Psoas muscle (tissue), 8 donors: ENCODE data around the gene NCOR1. TPM values are rescaled to one million over a fixed set of nuclear protein-coding genes. Genes with fewer than 3 reads are reported as not detected.
"Not testable (repeated sequence)": the region's sequence is repeated elsewhere in the genome, so short reads cannot be mapped to it uniquely, and the experiment has no call there.

Experiments
- ATAC-seq, 4 donors: fragments of 200-7000 bp; cut with Tn5 transposase; one replicate each; pipeline ENCODE4 v1.9.1; 2020; ENCODE audit warnings: moderate library complexity in 3 of 4, mild to moderate bottlenecking in 2 of 4
- DNase-seq, 2 donors: peaks; one replicate each; pipeline ENCODE4 v3.0.0-alpha.2; 2020
- H3K27ac ChIP-seq: fragments of 200-600 bp; one replicate; pipeline ENCODE4 v1.8.0; 2022
- H3K27me3 ChIP-seq, 3 donors: fragments of 200-600 bp in 1 of 3; one replicate each; pipeline versions ENCODE4 v1.6.1 to v1.8.0; 2013 to 2022; ENCODE audit warnings: low read length in 2 of 3, mild to moderate bottlenecking in 2 of 3, moderate library complexity in 1 of 3; ENCODE audit not compliant: insufficient read depth in 3 of 3
- H3K36me3 ChIP-seq, 2 donors: fragments of 200-600 bp in 1 of 2; one replicate each; pipeline versions ENCODE4 v1.6.1 to v1.8.0; 2013 to 2022; ENCODE audit warnings: low read depth in 1 of 2, mild to moderate bottlenecking in 1 of 2, moderate library complexity in 1 of 2; ENCODE audit not compliant: insufficient read depth in 1 of 2
- H3K4me1 ChIP-seq: fragments of 200-600 bp; one replicate; pipeline ENCODE4 v1.8.0; 2022
- H3K4me3 ChIP-seq: fragments of 200-600 bp; one replicate; pipeline ENCODE4 v1.8.0; 2022; ENCODE audit warnings: mild to moderate bottlenecking
- H3K9me3 ChIP-seq: fragments of 200-600 bp; one replicate; pipeline ENCODE4 v1.8.0; 2022
- WGBS, 3 donors: extraction: QIAGEN DNeasy Blood & Tissue Kit; methylation state at CpG; one replicate each; pipeline versions ENCODE4 v1.1.6 to v1.1.7; 2013; 5-methylcytosine and 5-hydroxymethylcytosine counted together
- intact Hi-C, 2 donors: fragments of 100-400 bp; cut with DNase I; formaldehyde crosslinking; loops; one replicate each; pipeline versions ENCODE4 v1.11.0 to v1.14.2; 2022
- polyA plus RNA-seq, 3 donors: library from polyadenylated mRNA; stranded (reverse); fragments of 200-250 nt; gene quantifications; one replicate each; pipeline ENCODE4 v1.2.3, GENCODE V29; 2013
- total RNA-seq, 4 donors: library from RNA; stranded (reverse); fragmentation: NEBNext Ultra II Directional in 2 of 4; extraction: Animal tissue kit (Norgen Biotek cat#: 25700) in 2 of 4; gene quantifications; one replicate each; pipeline versions ENCODE4 v1.2.1 to v1.2.4, GENCODE V29; 2021 to 2023
- TF ChIP-seq, protein P1 (sequence below): fragments of 200-600 bp; IDR thresholded peaks from one replicate; pipeline ENCODE4 v1.8.0; 2022; ENCODE audit warnings: antibody characterized with exemption
- donor health status: healthy with polysubstance abuse.
- donor health status: DM: no; HTN: no; CAD: no; lungs with moderate emphysema.
- donor health status: Bipolar disorder and iron deficiency.
- donor health status: healthy.
- donor health status: DM: yes; HTN: yes; CAD: no.
- donor health status: DM: no; HTN: no; CAD: no.
- donor health status: DM: no; HTN: no; CAD: no.
- donor health status: DM: yes; HTN: yes; CAD: no.

Gene NCOR1
- total and polyA plus RNA-seq, 7 donors: 22.8 to 102 (median 78.8) TPM

DNA sequence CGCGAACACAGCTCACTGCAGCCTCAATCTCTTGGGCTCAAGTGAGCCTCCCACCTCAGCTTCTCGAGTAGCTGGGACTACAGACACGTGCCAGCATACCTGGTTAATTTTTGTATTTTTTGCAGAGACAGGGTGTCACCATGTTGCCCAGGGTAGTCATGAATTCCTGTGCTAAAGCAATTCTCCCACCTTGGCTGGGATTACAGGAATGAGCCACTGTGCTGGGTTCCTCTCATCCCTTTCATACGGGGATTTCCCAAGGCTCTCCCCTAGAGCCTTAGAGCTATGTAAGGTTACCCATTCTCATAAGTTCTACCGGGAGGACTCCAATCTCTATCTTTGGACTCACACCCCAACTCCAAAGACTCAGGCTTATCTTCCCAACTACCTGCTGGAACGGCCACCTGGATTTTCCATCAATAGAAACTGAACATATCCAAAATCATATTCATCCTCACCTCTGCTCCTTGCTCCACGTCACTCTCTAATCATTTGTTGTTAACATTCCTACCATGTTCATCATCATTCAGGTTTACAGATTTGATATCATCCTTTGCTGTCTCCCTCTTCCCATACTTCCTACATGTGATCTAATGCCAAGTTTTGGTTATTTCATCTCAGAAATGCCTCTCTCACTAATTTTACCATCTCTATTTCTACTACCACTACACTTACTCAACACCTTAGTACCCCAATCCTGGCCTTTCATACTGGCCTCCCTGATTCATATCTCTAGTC lies 92.5 kb downstream of the NCOR1 start:
- WGBS, 3 donors: 92 to 94% (median 94%) methylated on average over 8 of the region's 8 CpGs
- no peaks in the 10 kb centered on the region for H3K27me3 ChIP-seq
- ATAC-seq (peak in 3 of 4 donors; percentile 30 to 52 (median 32)), DNase-seq (no peak)
- H3K4me3 ChIP-seq: no peak overlapping the region
- TF ChIP-seq, protein P1, sequence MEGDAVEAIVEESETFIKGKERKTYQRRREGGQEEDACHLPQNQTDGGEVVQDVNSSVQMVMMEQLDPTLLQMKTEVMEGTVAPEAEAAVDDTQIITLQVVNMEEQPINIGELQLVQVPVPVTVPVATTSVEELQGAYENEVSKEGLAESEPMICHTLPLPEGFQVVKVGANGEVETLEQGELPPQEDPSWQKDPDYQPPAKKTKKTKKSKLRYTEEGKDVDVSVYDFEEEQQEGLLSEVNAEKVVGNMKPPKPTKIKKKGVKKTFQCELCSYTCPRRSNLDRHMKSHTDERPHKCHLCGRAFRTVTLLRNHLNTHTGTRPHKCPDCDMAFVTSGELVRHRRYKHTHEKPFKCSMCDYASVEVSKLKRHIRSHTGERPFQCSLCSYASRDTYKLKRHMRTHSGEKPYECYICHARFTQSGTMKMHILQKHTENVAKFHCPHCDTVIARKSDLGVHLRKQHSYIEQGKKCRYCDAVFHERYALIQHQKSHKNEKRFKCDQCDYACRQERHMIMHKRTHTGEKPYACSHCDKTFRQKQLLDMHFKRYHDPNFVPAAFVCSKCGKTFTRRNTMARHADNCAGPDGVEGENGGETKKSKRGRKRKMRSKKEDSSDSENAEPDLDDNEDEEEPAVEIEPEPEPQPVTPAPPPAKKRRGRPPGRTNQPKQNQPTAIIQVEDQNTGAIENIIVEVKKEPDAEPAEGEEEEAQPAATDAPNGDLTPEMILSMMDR: no peak
- H3K9me3 ChIP-seq: no peaks in the 10 kb centered on the region
- intact Hi-C loops: no loop called here
- peaks cover 6% of the 10 kb centered on the region for H3K4me1 ChIP-seq
- H3K36me3 ChIP-seq: peaks cover 3 to 72% of the 10 kb centered on the region in 2 donors
- H3K27ac ChIP-seq: peak overlapping the region; percentile 63

DNA sequence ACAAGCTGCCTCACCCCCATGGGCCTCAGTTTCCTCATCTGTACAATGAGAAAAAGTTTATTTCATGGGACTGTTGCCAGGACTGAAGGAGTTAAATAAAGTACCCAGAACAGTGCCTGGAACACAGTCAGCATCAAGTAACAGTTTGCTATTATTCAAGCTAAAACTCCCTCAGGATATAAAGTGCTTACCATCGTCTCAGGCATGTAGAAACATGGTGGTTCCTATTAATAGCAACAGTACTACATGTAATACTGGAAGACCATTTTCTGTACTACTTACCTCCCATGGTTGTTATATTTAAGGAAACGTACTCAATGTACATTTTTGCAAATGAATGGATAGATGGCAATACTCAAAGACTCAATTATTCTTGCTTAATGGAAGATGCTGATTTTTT lies 93.4 kb downstream of the NCOR1 start:
- ATAC-seq: peak; percentile 77 to 86 (median 80)
- DNase-seq: no peak
- intact Hi-C loops: no loop called here
- 37 to 49% (median 39%) methylated on average over 2 of the region's 2 CpGs for WGBS, 3 donors
- Histone ChIP-seq H3K9me3 (no peaks in the 10 kb centered on the region), H3K4me3 (no peak overlapping the region), H3K27me3 (no peaks in the 10 kb centered on the region), H3K36me3 (peaks cover 3 to 82% of the 10 kb centered on the region in 2 donors), H3K4me1 (peaks cover 6% of the 10 kb centered on the region), H3K27ac (peak overlapping the region; percentile 63)
- TF ChIP-seq, protein P1: no peak

DNA sequence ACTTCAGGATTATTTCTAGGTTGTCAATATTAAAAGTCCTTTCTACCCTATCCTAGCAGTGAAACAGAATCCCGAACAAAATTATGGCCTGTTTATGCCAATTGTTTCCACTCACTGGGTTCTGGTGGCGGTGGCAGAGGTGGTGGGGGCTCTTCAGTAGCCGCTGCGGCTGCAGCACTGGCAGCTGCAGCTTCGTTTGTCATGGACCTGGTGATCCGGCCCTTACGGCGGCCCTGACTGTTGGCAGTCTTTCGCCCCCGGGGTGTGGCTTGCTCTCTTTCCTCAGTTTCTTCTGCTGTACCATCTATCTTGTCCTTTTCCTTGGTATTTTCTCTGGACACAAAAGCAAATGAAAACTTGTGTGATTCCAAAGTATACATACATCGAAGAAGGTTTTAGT lies 94.4 kb downstream of the NCOR1 start:
- Histone ChIP-seq H3K27me3 (no peaks in the 10 kb centered on the region), H3K36me3 (peaks cover 4 to 82% of the 10 kb centered on the region in 2 donors)

DNA sequence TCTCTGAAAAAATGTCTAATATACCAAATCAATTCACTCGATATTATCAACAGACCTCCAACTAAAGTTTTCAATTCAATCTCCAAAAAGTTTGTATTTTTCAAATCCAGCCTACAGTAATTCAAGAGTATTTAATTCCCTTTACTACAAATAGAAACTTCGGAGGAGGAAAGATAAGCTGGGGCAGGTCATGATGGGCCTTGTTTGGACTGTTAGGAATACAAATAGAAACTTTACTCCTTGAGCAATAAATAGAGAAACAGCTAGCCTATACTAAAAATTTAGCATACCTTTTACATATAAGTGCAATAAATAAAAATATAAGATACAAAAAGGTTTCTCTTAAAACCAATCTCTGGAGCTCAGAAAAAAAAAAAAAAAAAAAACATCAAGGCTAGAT lies 98.2 kb downstream of the NCOR1 start:
- Histone ChIP-seq H3K27me3 (no peaks in the 10 kb centered on the region), H3K36me3 (peaks cover 8 to 94% of the 10 kb centered on the region in 2 donors), H3K27ac (no peak overlapping the region), H3K9me3 (no peaks in the 10 kb centered on the region), H3K4me3 (no peak overlapping the region), H3K4me1 (peaks cover 1% of the 10 kb centered on the region)
- ATAC-seq (no peak), DNase-seq (no peak)
- 75 to 89% (median 76%) methylated on average over 2 of the region's 2 CpGs for WGBS, 3 donors
- TF ChIP-seq, protein P1: no peak
- intact Hi-C loops: no loop called here

More for the DNA sequence above, 94.4 kb downstream of the NCOR1 start:
- no peak overlapping the region for H3K27ac ChIP-seq
- WGBS, 3 donors: 86 to 91% (median 89%) methylated on average over 11 of the region's 11 CpGs
- DNase-seq: no peak
- no peaks in the 10 kb centered on the region for H3K9me3 ChIP-seq
- no peak overlapping the region for H3K4me3 ChIP-seq
- TF ChIP-seq, protein P1: no peak
- peaks cover 6% of the 10 kb centered on the region for H3K4me1 ChIP-seq
- no peak for ATAC-seq
- intact Hi-C loops: no loop called here

DNA sequence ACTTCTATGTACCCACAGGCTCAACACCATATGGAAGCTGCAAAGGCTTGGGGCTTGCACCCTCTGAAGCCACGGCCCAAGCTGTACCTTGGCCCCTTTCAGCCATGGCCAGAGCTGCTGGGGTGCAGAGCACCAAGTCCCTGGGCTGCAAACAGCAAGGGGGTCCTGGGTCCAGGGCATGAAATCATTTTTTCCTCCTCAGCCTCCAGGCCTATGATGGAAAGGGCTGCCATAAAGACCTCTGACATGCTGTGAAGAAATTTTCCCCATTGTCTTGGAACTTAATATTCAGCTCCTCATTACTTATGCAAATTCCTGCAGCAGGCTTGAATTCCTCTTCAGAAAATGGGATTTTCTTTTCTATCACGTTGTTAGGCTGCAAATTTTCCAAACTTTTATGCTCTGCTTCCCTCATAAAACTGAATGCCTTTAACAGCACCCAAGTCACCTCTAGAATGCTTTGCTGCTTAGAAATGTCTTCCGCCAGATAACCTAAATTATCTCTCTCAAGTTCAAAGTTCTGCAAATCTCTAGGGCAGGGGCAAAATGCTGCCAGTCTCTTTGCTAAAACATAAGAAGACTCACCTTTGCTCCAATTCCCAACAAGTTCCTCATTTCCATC lies 100.1 kb downstream of the NCOR1 start:
- H3K27ac ChIP-seq, ATAC-seq, H3K4me3 ChIP-seq, DNase-seq, H3K4me1 ChIP-seq, H3K9me3 ChIP-seq, intact Hi-C loops, H3K27me3 ChIP-seq: not testable (repeated sequence)
- whole genome bisulfite sequencing, 3 donors: 98 to 100% (median 98%) methylated on average over 3 of the region's 3 CpGs
- H3K36me3 ChIP-seq: peaks cover 5 to 76% of the 10 kb centered on the region in 2 donors
